H1 (cell line): Measurements from ENCODE around the gene PHAX. TPM values are rescaled to one million over a fixed set of nuclear protein-coding genes. Genes with fewer than 3 reads are reported as not detected.

ENCODE experiments used
- CTCF ChIA-PET: fragments of 300-600 bp; sonication (Branson Sonifier 250); formaldehyde crosslinking; loops from one replicate; lab custom pipeline; 2021; ENCODE audit not compliant: partially characterized antibody; lab: Charles Lee
- POLR2A ChIA-PET: fragments of 300-600 bp; sonication (Branson Sonifier 250); formaldehyde crosslinking; loops from one replicate; lab custom pipeline; 2021; ENCODE audit warnings: inconsistent platforms; ENCODE audit not compliant: partially characterized antibody; lab: Charles Lee
- DNase-seq, 2 experiments: peaks; one replicate each; pipeline versions ENCODE4 v3.0.0 to v3.0.0-alpha.2; 2010 to 2022; ENCODE audit warnings: low spot score in 2 of 2, low read depth in 1 of 2, mixed read lengths in 1 of 2
- FAIRE-seq: peaks from 2 replicates; lab custom pipeline; 2011; peaks lifted over from hg19 to GRCh38; lab: Jason Lieb, UNC
- H2AFZ ChIP-seq: 2 replicates; pipeline ENCODE4 v1.8.1; 2012; ENCODE audit warnings: low read length, inconsistent platforms
- H2AK5ac ChIP-seq: 2 replicates; pipeline ENCODE4 v1.6.1; 2013; ENCODE audit warnings: low read depth, low read length
- H2BK120ac ChIP-seq: replicated peaks from 2 replicates; pipeline ENCODE3; 2013; ENCODE audit warnings: low read depth, low read length, inconsistent platforms
- H2BK12ac ChIP-seq: 2 replicates; pipeline ENCODE4 v1.6.1; 2013; ENCODE audit warnings: low read depth, low read length
- H2BK15ac ChIP-seq: 2 replicates; pipeline ENCODE4 v1.6.1; 2013; ENCODE audit warnings: low read length
- H2BK20ac ChIP-seq: 2 replicates; pipeline ENCODE4 v1.6.1; 2013; ENCODE audit warnings: low read length
- H2BK5ac ChIP-seq: 2 replicates; pipeline ENCODE4 v1.6.1; 2013; ENCODE audit warnings: low read depth, low read length
- H3K14ac ChIP-seq: 2 replicates; pipeline ENCODE4 v1.6.1; 2013; ENCODE audit warnings: inconsistent platforms; ENCODE audit not compliant: insufficient read length
- H3K18ac ChIP-seq: 2 replicates; pipeline ENCODE4 v1.6.1; 2013; ENCODE audit warnings: low read length; ENCODE audit errors: extremely low read depth
- H3K23ac ChIP-seq: 2 replicates; pipeline ENCODE4 v1.6.1; 2013; ENCODE audit warnings: inconsistent platforms; ENCODE audit not compliant: insufficient read length
- H3K23me2 ChIP-seq: 2 replicates; pipeline ENCODE4 v1.6.1; 2013; ENCODE audit warnings: low read depth, low read length
- H3K27ac ChIP-seq: 2 replicates; pipeline ENCODE4 v1.6.1; 2011; ENCODE audit warnings: low read depth, low read length, inconsistent platforms
- H3K27me3 ChIP-seq, 4 experiments: replicated peaks in 1 of 4; 1 replicate in 1 of 4; 2 replicates in 3 of 4; pipeline versions ENCODE4 v1.6.1 to v1.8.1; 2011 to 2013; ENCODE audit warnings: low read length in 3 of 4, mild to moderate bottlenecking in 3 of 4, inconsistent platforms in 2 of 4, mixed read lengths in 2 of 4, moderate library complexity in 1 of 4; ENCODE audit not compliant: control insufficient read depth in 3 of 4, insufficient read depth in 3 of 4; ENCODE audit errors: extremely low read depth in 1 of 4
- H3K36me3 ChIP-seq, 4 experiments: 2 replicates each; pipeline versions ENCODE4 v1.6.1 to v1.8.1; 2011 to 2013; ENCODE audit warnings: mild to moderate bottlenecking in 4 of 4, low read length in 3 of 4, moderate library complexity in 2 of 4, control low read depth in 1 of 4, inconsistent platforms in 1 of 4; ENCODE audit not compliant: insufficient read depth in 4 of 4, control insufficient read depth in 2 of 4
- H3K4ac ChIP-seq: replicated peaks from 2 replicates; pipeline ENCODE3; 2013; ENCODE audit warnings: low read length, low read depth, mixed read lengths, inconsistent platforms; ENCODE audit not compliant: insufficient read length
- H3K4me1 ChIP-seq, 4 experiments: replicated peaks in 1 of 4; 1 replicate in 1 of 4; 2 replicates in 3 of 4; pipeline versions ENCODE4 v1.6.1 to v1.8.1; 2011 to 2013; ENCODE audit warnings: low read length in 3 of 4, inconsistent platforms in 2 of 4, mixed read lengths in 1 of 4; ENCODE audit not compliant: insufficient read depth in 4 of 4, control insufficient read depth in 3 of 4
- H3K4me2 ChIP-seq, 2 experiments: 2 replicates each; pipeline versions ENCODE4 v1.6.1 to v1.8.1; 2011 to 2013; ENCODE audit warnings: low read depth in 2 of 2, low read length in 2 of 2, control low read depth in 1 of 2, inconsistent platforms in 1 of 2, mild to moderate bottlenecking in 1 of 2; ENCODE audit not compliant: insufficient read depth in 1 of 2
- H3K4me3 ChIP-seq, 4 experiments: fragments of 200-600, 300-600 bp in 1 of 4; sonication (generic), shearing (Covaris generic), sonication (Bioruptor Twin) in 1 of 4; 2 replicates each; pipeline versions ENCODE4 v1.5.1 to v1.8.1; 2011 to 2016; ENCODE audit warnings: low read length in 4 of 4, low read depth in 3 of 4, control low read depth in 2 of 4, inconsistent platforms in 2 of 4, mild to moderate bottlenecking in 2 of 4, mixed read lengths in 1 of 4, moderate library complexity in 1 of 4; ENCODE audit not compliant: insufficient read depth in 2 of 4; ENCODE audit errors: extremely low read depth in 1 of 4
- H3K56ac ChIP-seq: replicated peaks from 2 replicates; pipeline ENCODE3; 2013; ENCODE audit warnings: low read depth, mild to moderate bottlenecking, mixed read lengths, low read length, inconsistent platforms; ENCODE audit not compliant: insufficient read length
- H3K79me1 ChIP-seq: 2 replicates; pipeline ENCODE4 v1.6.1; 2013; ENCODE audit warnings: low read depth, low read length, control low read depth
- H3K79me2 ChIP-seq, 2 experiments: 2 replicates each; pipeline versions ENCODE4 v1.6.1 to v1.8.1; 2012 to 2013; ENCODE audit warnings: low read length in 2 of 2, mild to moderate bottlenecking in 2 of 2, inconsistent platforms in 1 of 2; ENCODE audit not compliant: insufficient read depth in 2 of 2, control insufficient read depth in 1 of 2
- H3K9ac ChIP-seq, 4 experiments: replicated peaks in 1 of 4; 1 replicate in 1 of 4; 2 replicates in 3 of 4; pipeline versions ENCODE4 v1.6.1 to v1.8.1; 2011 to 2013; ENCODE audit warnings: low read depth in 3 of 4, low read length in 3 of 4, control low read depth in 2 of 4, mild to moderate bottlenecking in 2 of 4, moderate library complexity in 2 of 4, inconsistent platforms in 1 of 4; ENCODE audit errors: extremely low read depth in 1 of 4
- H3K9me3 ChIP-seq, 2 experiments: 2 replicates each; pipeline versions ENCODE4 v1.6.1 to v1.8.1; 2012 to 2013; ENCODE audit warnings: mild to moderate bottlenecking in 2 of 2, moderate library complexity in 2 of 2, control low read depth in 1 of 2, inconsistent platforms in 1 of 2, low read depth in 1 of 2, low read length in 1 of 2, mixed read lengths in 1 of 2; ENCODE audit not compliant: insufficient read depth in 2 of 2
- H4K20me1 ChIP-seq, 2 experiments: replicated peaks in 1 of 2; 2 replicates each; pipeline versions ENCODE3 to v1.8.1; 2011 to 2013; ENCODE audit warnings: inconsistent platforms in 2 of 2, low read length in 2 of 2, mild to moderate bottlenecking in 1 of 2; ENCODE audit not compliant: insufficient read depth in 2 of 2, control insufficient read depth in 1 of 2
- H4K5ac ChIP-seq: 2 replicates; pipeline ENCODE4 v1.6.1; 2013; ENCODE audit warnings: low read length, low read depth, mixed read lengths, inconsistent platforms; ENCODE audit not compliant: insufficient read length
- H4K8ac ChIP-seq: 2 replicates; pipeline ENCODE4 v1.8.0; 2013; ENCODE audit warnings: mild to moderate bottlenecking, moderate library complexity, low read length, inconsistent platforms; ENCODE audit not compliant: insufficient read depth; ENCODE audit errors: extremely low read depth
- H4K91ac ChIP-seq: replicated peaks from 2 replicates; pipeline ENCODE3; 2013; ENCODE audit warnings: low read length, mixed read lengths, inconsistent platforms; ENCODE audit not compliant: insufficient read length
- ASH2L ChIP-seq: fragments of 200-600, 300-600 bp; sonication (generic); IDR thresholded peaks from one replicate; pipeline ENCODE4 v1.7.1; 2017; ENCODE audit warnings: low read length
- EZH2 ChIP-seq: fragments of 200-600 bp; sonication (generic); IDR thresholded peaks from 2 replicates; pipeline ENCODE4 v1.7.1; 2012; ENCODE audit warnings: low read depth, mild to moderate bottlenecking, moderate library complexity, low read length, inconsistent platforms; ENCODE audit not compliant: severe bottlenecking
- GABPA ChIP-seq: IDR thresholded peaks from 2 replicates; pipeline ENCODE4 v1.6.1; 2011; ENCODE audit warnings: mild to moderate bottlenecking, low read length, moderate library complexity, borderline replicate concordance; ENCODE audit not compliant: insufficient read depth
- GTF2F1 ChIP-seq: IDR thresholded peaks from 2 replicates; pipeline ENCODE4 v1.6.1; 2012; ENCODE audit warnings: low read depth, low read length, improper control_type of control experiment, borderline replicate concordance
- NANOG ChIP-seq: IDR thresholded peaks from 2 replicates; pipeline ENCODE4 v1.6.1; 2011; ENCODE audit warnings: low read length, low read depth, mild to moderate bottlenecking, inconsistent platforms; ENCODE audit not compliant: insufficient read depth, poor library complexity, severe bottlenecking
- NRF1 ChIP-seq: IDR thresholded peaks from 2 replicates; pipeline ENCODE4 v1.6.1; 2011; ENCODE audit warnings: mild to moderate bottlenecking, low read depth, low read length, improper control_type of control experiment
- POU5F1 ChIP-seq: IDR thresholded peaks from 2 replicates; pipeline ENCODE4 v1.6.1; 2011; ENCODE audit warnings: low read depth, mild to moderate bottlenecking, low read length, moderate library complexity
- RAD21 ChIP-seq, 2 experiments: IDR thresholded peaks in 1 of 2; conservative IDR thresholded peaks in 1 of 2; 2 replicates each; pipeline ENCODE4 v1.6.1; 2011; ENCODE audit warnings: low read depth in 2 of 2, low read length in 2 of 2, improper control_type of control experiment in 1 of 2, inconsistent platforms in 1 of 2, mild to moderate bottlenecking in 1 of 2, moderate library complexity in 1 of 2
- RBBP5 ChIP-seq: IDR thresholded peaks from 2 replicates; pipeline ENCODE4 v1.7.1; 2012; ENCODE audit warnings: low read depth, mild to moderate bottlenecking, inconsistent platforms, low read length, moderate library complexity, borderline replicate concordance
- SP1 ChIP-seq: IDR thresholded peaks from 2 replicates; pipeline ENCODE4 v1.6.1; 2011; ENCODE audit warnings: low read depth, low read length
- TEAD4 ChIP-seq: IDR thresholded peaks from 2 replicates; pipeline ENCODE4 v1.6.1; 2012; ENCODE audit warnings: low read depth, low read length, inconsistent platforms, mixed read lengths
- USF2 ChIP-seq: IDR thresholded peaks from 2 replicates; pipeline ENCODE4 v1.6.1; 2011; ENCODE audit warnings: low read length, improper control_type of control experiment
- YY1 ChIP-seq: IDR thresholded peaks from 2 replicates; pipeline ENCODE4 v1.6.1; 2011; ENCODE audit warnings: low read depth, mild to moderate bottlenecking, low read length
- WGBS, 2 experiments: shearing (Covaris generic) in 1 of 2; methylation state at CpG; one replicate each; pipeline versions ENCODE4 v1.1.6 to v1.1.7; 2013 to 2015; ENCODE audit warnings: low lambda C conversion rate in 2 of 2, mixed read lengths in 2 of 2, inconsistent platforms in 1 of 2, low coverage in 1 of 2, missing lambda C conversion rate in 1 of 2; ENCODE audit not compliant: insufficient replicate concordance in 2 of 2, insufficient coverage in 1 of 2, insufficient read length in 1 of 2; ENCODE audit errors: extremely low coverage in 1 of 2, missing lambda C conversion rate in 1 of 2; 5-methylcytosine and 5-hydroxymethylcytosine counted together
- polyA plus RNA-seq, 7 experiments: library from polyadenylated mRNA; depleted of rRNA in 3 of 7; stranded (reverse) in 5 of 7; unstranded in 2 of 7; fragments of >200 nt in 5 of 7; fragments of 200-250 nt in 2 of 7; gene quantifications; 1 replicate in 5 of 7; 2 replicates in 1 of 7; 4 replicates in 1 of 7; pipeline versions ENCODE4 v1.2.1 to v1.2.3, GENCODE V29; 2011 to 2013; ENCODE audit warnings: missing spikeins in 2 of 7, mixed read lengths in 2 of 7
- total RNA-seq: library from RNA; stranded (reverse); fragmentation: NEBNext Ultra II Directional; extraction: Animal tissue kit (Norgen Biotek cat#: 25700); gene quantifications from 2 replicates; pipeline ENCODE4 v1.2.1, GENCODE V29; 2021

PHAX gene
- total and polyA plus RNA-seq, 2 of the 8 experiments (the other 6 are each of a cell fraction or from before 2014, with no cell fraction given), result 32.1 to 59.5 TPM

GRCh38 chr5:126628102-126628501 is 27.4 kb downstream of the PHAX start:
- no peak overlapping the region for H3K4me3 ChIP-seq
- H3K9ac ChIP-seq, result no peak overlapping the region
- WGBS, 2 experiments, result 93% methylated on average over 11 of the region's 11 CpGs; no CpG with 5 or more reads in 1 of the 2 experiments
- H3K79me1 ChIP-seq, result no peaks in the 10 kb centered on the region
- H3K27ac ChIP-seq, result no peak overlapping the region
- FAIRE-seq (no peak), DNase-seq (no peak)
- H4K8ac ChIP-seq, result no peak overlapping the region
- no peak overlapping the region for H4K91ac ChIP-seq
- no peak overlapping the region for H2BK120ac ChIP-seq
- H3K23ac ChIP-seq, result no peak overlapping the region
- H2AK5ac ChIP-seq, result no peak overlapping the region
- H3K27me3 ChIP-seq, result no peaks in the 10 kb centered on the region
- no peak overlapping the region for H3K56ac ChIP-seq
- POLR2A ChIA-PET, result interaction anchor here (1.0 to 2.1 kb wide), 4 partner anchors 20 to 150 kb away, joined by 3 to 6 read pairs (median 4); partner anchors contain the start of genes ALDH7A1 and PHAX
- no peak overlapping the region for H4K5ac ChIP-seq
- no peak overlapping the region for H3K14ac ChIP-seq
- H4K20me1 ChIP-seq, result no peaks in the 10 kb centered on the region
- no peaks in the 10 kb centered on the region for H3K4me1 ChIP-seq
- no peaks in the 10 kb centered on the region for H3K9me3 ChIP-seq
- no peak overlapping the region for H3K4me2 ChIP-seq
- H2BK5ac ChIP-seq, result no peak overlapping the region
- no peak overlapping the region for H3K4ac ChIP-seq
- CTCF ChIA-PET, result interaction anchor here (0.8 to 2.1 kb wide), 4 partner anchors 28 to 171 kb away, joined by 3 to 6 read pairs (median 4); partner anchors contain the start of genes ALDH7A1 and PHAX
- H3K23me2 ChIP-seq, result no peaks in the 10 kb centered on the region
- no peak overlapping the region for H2AFZ ChIP-seq
- H2BK20ac ChIP-seq, result no peak overlapping the region
- no peak overlapping the region for H2BK12ac ChIP-seq
- H3K79me2 ChIP-seq, result no peaks in the 10 kb centered on the region
- H2BK15ac ChIP-seq, result no peak overlapping the region
- no peak overlapping the region for H3K18ac ChIP-seq
- H3K36me3 ChIP-seq, result peaks cover 6 to 25% (median 16%) of the 10 kb centered on the region in 4 experiments
- TF ChIP-seq RAD21 (IDR thresholded peaks at IDR 0.05 in 1 of 2, conservative IDR thresholded peaks at IDR 0.05 in 1 of 2; ENCODE audit: low read depth in 2 of 2, low read length in 2 of 2) (no peak), NANOG (no peak), TEAD4 (no peak), SP1 (no peak), ASH2L (no peak), RBBP5 (no peak), NRF1 (no peak), YY1 (no peak), GTF2F1 (no peak), USF2 (no peak), GABPA (no peak), EZH2 (no peak), POU5F1 (no peak)
